Embryonic facial prominence (tissue), 1 donor: ENCODE data around the gene MLANA.

Experiments used
- DNase-seq: peaks from one replicate; pipeline ENCODE4 v3.0.0-alpha.2; 2016; ENCODE audit errors: extremely low spot score

The MLANA gene

GRCh38 chr9:5957166-5957565 is 66.5 kb downstream of the MLANA start:
- DNase-seq, result no peak

DNA sequence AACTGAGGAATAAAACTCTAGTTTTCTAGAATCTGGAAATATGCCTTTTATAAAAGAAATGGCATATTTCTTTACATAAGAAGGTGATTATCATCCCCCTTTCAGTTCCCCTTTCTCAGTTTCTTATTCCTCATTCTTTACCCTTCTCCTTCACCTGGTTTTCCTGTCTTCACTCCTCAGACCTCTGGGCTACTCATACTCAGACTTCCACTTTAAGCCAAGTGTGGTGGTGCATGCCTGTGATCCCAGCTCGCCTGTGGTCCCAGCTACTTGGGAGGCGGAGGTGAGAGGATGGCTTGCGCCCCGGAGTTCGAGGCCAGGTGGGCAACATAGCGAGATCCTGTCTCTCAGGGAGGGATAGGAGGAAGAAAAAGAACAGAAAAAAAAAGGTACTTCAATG is 67.6 kb downstream of the MLANA start:
- DNase-seq, result no peak
